LNCAP (cell line): ENCODE measurements around the gene MRPL37.

Experiments
- TF ChIP-seq, protein P1 (sequence below): fragments of 450-650 bp; IDR thresholded peaks from 2 replicates; pipeline ENCODE4 v1.5.1; 2017; ENCODE audit warnings: mild to moderate bottlenecking

The MRPL37 gene

DNA sequence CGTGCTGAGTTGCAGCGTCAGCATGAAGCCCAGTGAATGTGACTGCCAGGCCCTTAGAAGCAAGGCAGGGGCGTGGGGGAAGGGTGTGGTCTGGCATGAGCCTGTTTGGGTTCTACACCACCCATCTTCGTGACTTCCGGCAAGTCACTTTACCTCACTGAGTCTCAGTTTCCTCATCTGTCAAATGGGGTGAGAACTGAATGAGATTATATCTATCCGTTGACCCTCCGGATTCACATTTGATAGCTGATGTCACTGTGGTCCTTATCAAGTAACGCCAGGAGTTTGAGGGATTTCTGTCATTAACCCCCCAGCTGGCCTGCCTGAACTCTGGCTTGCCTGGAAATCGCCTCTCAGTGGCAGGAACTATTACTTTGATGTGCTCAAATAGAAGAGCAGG lies 15.6 kb downstream of the MRPL37 start:
- TF ChIP-seq, protein P1, sequence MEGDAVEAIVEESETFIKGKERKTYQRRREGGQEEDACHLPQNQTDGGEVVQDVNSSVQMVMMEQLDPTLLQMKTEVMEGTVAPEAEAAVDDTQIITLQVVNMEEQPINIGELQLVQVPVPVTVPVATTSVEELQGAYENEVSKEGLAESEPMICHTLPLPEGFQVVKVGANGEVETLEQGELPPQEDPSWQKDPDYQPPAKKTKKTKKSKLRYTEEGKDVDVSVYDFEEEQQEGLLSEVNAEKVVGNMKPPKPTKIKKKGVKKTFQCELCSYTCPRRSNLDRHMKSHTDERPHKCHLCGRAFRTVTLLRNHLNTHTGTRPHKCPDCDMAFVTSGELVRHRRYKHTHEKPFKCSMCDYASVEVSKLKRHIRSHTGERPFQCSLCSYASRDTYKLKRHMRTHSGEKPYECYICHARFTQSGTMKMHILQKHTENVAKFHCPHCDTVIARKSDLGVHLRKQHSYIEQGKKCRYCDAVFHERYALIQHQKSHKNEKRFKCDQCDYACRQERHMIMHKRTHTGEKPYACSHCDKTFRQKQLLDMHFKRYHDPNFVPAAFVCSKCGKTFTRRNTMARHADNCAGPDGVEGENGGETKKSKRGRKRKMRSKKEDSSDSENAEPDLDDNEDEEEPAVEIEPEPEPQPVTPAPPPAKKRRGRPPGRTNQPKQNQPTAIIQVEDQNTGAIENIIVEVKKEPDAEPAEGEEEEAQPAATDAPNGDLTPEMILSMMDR: no peak

DNA sequence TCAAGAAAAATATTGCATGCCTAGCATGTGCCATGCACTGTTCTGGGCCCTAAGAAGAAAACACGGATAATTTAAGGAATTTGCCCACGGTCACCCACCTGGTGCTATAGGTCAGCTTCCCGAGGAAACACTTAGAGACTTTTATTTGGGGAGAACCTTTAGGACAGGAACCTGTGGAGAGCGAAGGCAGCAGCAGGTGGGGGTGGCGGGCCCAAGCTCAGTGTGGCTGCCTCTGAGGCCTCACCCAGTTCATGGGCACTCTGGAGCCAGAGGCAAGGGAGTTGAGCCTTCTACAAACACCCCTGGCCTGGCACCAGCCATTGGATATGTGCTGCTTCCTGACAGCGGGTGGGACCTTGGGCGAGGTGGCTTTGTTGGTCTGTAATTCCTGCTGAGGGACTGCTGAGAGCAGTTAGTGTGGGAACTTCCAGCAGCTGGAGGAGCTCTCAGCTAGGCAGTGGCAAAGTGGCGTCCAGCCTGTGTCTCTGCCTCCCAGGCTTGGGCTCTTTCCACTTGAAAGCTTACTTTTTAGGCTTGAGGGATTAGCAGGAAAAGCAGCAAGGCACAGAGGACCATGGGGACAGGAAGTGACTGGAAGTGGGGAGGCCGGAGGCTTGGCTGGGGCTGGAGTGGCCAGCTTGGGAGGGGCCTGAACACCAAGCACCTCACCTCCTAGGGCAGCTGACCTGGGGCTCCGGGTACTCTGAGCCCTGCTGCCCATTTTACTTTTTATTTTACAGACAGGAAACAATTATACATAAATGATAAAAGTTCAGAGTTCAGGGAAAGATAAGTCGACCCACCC lies 19.1 kb downstream of the MRPL37 start:
- TF ChIP-seq, protein P1: no peak

DNA sequence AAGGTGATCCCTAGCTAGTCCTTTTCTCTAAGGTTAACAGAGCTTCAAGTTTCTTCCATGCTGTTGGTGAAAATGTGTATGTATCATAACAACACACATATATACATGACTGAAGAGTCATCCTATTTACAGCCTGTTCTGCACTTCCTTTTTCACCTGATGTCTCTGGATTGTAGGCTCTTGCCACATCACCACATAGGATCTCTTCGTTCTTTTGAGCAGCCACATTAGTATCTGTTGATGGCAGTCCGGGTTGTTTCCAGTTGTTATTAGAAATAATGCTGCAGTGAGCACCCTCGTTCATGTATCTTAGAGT lies 19.7 kb downstream of the MRPL37 start:
- TF ChIP-seq, protein P1: no peak

DNA sequence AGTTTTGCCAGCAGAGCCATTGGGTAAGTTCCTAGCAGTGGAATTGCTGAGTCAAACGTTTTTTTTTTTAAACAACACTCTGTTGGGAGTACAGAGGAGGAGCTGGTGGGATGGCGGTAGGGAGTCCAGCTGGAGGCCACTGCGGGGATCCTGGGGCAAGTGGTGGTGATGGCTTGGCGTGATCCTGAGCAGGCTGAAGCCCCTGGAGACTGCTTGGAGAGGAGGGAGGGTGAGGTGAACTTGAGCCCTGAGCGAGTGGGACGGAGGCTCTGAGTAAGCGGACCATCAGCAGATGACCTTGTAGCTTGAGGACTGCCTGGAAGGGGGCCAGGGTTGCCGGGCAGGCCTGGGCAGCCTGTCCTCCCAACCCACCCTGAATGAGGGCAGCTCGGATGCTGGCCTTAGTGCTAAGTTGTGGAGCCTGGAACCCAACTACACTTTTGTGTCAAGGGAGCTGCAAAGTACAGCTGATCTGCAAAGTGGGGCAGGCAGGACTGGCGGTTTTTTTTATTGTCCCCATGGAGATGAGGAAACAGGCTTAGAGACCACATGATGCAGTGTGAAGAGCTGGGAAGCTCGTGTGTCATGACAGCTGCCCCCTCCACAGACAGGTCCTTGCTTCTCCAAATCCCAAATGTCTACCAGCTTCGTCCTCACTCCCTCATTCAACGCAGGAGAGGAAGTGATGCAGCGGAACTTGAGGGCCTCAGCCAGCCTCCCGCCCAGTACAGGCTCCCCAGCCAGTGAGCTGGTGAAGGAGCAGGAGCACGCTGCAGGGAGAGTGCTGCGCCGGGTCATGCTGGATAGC lies 20.2 kb downstream of the MRPL37 start:
- TF ChIP-seq, protein P1: no peak

DNA sequence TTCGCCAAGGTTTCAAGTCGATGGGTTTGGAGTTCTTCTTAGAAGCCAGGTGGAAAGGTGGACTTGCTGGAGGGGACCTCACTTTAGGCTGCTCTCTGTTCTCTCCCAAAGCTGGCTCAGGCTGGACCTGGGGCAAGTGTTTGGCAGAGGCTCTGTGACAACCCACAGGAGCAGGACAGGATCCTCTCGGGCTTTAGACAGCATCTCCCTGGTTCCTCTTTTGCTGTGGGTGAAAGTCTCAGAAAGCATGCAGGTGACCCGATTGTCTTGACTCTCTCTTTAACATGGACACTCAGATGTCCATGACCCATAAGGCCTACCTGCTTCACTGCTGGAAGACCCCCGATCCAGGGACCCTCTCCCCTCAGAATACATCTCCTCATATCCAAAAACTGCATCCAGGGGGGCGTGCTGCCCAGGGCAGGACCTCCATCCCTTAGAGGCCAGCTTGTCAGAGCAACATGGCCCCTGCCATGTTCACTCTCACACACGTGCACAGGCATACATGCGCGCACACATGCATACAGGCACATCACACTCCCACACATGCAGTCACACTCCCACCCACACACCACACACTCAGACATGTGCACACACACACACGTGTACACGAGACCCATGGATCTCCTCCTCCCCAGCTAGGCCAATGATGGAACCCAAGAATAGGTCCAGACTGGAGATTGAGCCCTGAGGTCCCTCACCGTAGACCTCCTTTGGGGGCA lies 21.3 kb downstream of the MRPL37 start:
- TF ChIP-seq, protein P1: no peak

DNA sequence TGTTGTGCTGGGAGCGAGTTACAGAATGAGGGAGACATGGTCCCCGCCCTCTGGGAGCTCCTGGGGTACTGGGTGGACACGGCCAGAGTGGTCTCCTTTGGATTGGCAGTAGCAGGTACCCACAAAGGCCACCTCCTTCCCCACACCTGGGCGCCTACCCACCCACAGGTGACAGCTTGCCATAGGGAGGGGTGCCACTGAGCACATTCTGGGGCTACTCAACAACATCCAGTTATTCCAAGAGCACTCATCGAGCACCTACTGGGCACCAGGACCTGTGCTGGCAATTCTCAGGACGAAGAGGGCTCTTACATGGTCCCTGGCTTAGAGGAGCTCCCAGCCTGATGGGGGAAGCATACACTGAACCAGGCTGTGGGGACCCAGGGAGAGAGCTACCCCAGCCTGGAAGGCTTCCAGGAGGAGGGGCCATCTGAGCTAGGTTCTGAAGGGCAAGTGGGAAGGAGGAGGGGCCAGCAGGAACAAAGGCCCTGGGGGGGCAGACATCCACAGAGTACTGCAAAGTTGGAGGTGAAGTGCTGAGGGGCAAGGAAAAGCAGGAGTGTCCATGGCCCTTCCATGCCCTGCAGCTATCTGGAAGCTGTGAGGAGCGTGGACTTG lies 22.0 kb downstream of the MRPL37 start:
- TF ChIP-seq, protein P1: no peak

DNA sequence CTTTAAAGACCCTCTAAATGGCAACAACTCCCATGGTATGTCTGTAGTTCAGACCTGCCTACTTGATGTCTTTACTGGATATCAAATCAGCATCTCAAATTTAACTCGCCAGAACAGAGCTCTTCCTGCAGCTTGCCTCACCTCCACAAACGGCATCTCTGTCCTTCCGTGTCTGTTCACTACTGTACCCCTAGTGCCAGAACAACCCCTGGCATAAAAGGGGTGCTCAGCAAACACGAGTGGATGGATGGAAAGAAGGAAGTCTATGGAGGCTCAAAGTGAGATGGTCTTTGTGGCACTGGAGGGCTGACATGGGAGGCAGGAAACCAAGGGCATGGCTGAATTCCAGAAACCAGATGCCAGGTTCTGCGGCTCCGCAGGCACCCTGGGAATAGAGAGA lies 22.7 kb downstream of the MRPL37 start:
- TF ChIP-seq, protein P1: no peak
